Measurements from ENCODE around the gene PCDHGA2.
"Not testable (repeated sequence)": the region's sequence is repeated elsewhere in the genome, so short reads cannot be mapped to it uniquely, and the experiment has no call there.

The PCDHGA2 gene

DNA sequence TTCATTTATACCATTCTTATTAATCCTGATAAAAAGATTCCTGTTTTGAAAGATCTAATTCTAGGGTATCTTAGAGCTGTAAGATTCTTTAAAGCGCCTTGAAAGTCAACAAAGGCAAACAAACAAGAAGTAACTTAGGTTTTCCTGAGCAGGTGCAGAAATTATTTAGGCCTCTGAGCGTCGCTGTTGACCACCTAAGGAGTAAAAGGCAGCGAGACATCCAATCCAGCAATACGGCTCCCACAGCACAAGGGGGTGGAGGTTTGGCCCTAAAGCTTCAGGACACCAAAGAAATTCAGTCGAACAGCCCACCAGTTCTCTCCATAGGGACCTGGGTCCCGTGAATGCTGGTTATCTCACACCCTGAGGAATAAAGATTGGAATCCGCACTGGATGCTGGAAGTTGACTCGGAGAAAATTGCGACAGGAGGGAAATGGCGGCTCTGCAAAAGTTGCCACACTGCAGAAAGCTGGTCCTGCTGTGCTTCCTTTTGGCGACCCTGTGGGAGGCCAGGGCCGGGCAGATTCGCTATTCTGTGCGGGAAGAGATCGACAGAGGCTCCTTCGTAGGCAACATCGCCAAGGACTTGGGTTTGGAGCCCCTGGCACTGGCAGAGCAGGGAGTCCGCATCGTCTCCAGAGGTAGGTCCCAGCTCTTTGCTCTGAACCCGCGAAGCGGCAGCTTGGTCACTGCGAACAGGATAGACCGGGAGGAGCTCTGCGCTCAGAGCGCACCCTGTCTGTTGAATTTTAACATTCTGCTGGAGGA is at the start of gene PCDHGA2:
PCDHGA2 (plus strand) TSS at position 223 of the 769 bp plus-strand sequence.
- peak; percentile 57 for DNase-seq (ENCODE audit: low spot score)

GRCh38 chr5:141298376-141298775 is 40.2 kb upstream of the PCDHGA2 start:
- DNase-seq (ENCODE audit: low spot score): no peak

GRCh38 chr5:141303756-141304155 is 34.8 kb upstream of the PCDHGA2 start, which contains the start of gene SLC25A2:
Gene SLC25A2, minus strand, starts transcription at chr5:141304049. Its CDS starts 184 bp downstream, at chr5:141303865.
- no peak for DNase-seq (ENCODE audit: low spot score)

- DNase-seq (ENCODE audit: low spot score): no peak
These were observed 31.9 kb upstream of the PCDHGA2 start for GRCh38 chr5:141306630-141307029.

DNA sequence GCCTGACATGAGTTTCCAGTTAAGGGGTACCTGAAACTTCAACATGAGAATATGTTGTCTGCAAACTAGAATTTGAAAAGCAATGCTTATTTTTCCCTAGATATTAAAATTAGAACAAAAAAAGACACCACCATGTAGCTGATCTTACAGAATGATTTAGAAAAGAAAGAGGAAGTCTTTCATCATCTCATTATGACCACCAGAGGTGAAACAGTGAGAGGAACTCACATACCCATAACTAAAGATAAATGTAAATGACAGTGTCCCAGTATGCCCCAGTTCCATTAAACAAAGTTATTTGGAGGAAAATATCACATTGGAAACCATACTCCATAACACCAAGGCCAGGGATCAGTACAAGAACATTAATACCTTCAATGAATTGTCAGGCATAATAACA is 24.8 kb upstream of the PCDHGA2 start:
- no peak for DNase-seq (ENCODE audit: low spot score)

DNA sequence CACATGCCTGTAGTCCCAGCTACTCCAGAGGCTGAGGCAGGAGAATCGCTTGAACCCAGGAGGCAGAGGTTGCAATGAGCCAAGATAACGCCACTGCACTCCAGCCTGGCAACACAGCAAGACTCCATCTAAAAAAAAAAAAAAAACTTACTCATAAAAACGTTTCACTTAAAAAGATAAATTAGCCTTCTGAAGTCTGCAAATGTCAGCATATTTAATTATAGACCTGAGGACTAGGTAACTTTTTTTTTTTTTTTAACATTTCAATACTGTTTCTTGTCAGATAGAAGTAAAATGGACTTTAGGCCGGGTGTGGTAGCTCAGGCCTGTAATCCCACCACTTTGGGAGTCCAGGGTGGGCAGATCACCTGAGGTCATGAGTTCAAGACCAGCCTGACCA is 21.6 kb upstream of the PCDHGA2 start:
- DNase-seq (ENCODE audit: low spot score): not testable (repeated sequence)

- DNase-seq (ENCODE audit: low spot score): no peak
These were observed 19.4 kb upstream of the PCDHGA2 start for GRCh38 chr5:141319202-141319601.

DNA sequence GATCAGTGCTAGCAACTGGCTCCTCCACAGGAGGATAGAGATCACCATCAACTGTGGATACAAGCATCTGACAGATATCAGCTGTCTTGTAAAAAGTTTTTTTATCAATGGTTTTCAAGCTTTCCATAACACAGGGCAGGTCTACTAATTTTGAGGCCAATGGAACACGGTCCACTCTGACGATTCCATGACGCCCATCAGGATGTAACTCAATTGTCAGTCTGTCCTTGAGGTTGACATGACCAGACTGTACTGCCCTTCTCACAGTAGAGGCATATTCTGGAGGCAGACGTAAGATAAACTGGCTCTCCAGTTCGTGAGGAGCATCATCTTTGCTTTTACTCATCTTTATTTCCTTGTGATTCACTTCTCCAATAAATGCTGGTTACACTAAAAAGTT is 18.9 kb upstream of the PCDHGA2 start:
- DNase-seq (ENCODE audit: low spot score): no peak

DNA sequence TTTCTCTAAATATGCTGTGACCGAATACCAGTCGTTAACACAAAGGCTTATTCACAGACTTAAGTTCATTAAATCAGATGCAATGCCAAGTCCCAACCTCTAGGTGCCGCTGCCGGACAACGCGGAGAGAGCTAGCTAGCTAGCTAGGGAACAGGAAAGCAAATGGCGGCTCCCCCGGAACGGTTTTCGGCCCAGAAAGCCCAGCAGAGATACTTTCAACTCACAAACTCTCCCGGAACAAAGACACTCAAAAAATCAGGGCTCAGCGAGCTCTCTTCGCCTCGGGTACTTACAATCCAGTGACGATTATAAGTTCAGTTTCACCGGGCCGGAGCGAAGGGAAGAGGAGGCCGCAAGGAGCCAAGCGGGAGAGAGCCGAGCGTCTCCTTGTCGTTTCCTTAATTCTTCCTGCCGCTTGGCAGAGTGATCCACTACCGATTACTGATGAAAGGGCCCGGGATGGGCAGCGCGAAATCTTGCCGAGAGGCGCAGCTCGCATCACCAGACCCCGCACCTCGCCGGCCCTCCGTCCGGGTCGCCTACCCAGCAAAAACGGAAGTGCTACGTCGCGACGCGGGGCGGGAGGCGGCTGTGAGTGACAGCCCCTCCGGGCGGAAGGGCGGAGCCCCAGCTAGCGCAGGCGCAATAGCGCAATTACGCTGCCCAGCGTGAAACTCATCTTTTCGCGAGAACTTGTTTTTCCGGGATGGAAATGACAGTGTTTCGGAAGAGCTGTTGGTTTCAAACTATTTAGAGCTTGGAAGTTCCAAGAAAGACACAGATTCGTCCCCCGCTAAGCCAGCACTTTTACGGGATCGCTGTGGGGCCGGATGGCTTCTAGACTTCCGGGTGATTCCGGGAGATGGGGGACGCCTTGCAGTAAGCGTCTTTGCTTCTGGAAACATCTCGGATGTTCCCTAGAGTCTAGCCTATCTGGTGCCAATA is 18.1 kb upstream of the PCDHGA2 start, which contains the start of gene TAF7:
TAF7 (minus strand) TSS at position 560 of the 945 bp plus-strand sequence. CDS start 740 bp downstream, outside the sequence.
- DNase-seq (ENCODE audit: low spot score): peak; percentile 64

DNA sequence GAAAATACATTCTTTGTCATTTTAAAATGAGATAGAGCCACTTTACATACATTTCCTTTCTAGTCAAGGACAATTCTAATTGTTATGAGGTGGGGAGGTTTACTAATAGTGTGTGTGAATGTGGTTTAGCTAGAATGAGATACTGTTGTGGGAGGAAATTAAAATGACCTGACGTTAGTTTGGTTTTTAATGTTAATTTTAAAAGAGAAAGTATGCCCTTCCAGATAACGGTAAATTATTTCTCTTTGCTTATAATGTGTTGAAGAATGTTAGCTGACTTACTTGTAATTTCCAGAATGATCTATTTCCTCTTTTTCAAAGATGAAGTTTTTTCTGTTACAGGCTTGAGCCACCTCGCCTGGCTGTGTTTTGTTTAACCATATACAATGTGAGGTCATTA is 16.3 kb upstream of the PCDHGA2 start:
- no peak for DNase-seq (ENCODE audit: low spot score)

GRCh38 chr5:141326088-141326854 is 12.3 kb upstream of the PCDHGA2 start:
- DNase-seq (ENCODE audit: low spot score): peak; percentile 64

DNA sequence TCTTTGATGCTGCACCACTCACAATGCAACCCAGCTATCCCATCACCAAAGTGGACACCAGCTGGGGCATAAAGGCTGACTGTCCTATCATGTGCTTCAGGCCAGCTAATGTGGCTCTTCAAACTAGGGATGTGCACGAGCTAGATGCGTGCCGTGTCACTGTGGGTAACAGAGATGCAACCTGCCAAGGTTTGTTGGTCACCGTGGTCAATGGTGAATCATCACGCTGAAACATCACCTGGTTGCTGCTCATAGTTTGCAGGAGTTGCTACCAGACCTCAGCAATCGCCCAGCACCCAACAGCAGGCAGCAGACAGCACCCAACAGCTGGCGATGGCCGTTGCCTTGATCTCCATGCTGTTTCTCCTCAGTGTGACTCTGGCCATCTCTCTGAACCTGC is 10.3 kb upstream of the PCDHGA2 start:
- DNase-seq (ENCODE audit: low spot score): no peak

DNA sequence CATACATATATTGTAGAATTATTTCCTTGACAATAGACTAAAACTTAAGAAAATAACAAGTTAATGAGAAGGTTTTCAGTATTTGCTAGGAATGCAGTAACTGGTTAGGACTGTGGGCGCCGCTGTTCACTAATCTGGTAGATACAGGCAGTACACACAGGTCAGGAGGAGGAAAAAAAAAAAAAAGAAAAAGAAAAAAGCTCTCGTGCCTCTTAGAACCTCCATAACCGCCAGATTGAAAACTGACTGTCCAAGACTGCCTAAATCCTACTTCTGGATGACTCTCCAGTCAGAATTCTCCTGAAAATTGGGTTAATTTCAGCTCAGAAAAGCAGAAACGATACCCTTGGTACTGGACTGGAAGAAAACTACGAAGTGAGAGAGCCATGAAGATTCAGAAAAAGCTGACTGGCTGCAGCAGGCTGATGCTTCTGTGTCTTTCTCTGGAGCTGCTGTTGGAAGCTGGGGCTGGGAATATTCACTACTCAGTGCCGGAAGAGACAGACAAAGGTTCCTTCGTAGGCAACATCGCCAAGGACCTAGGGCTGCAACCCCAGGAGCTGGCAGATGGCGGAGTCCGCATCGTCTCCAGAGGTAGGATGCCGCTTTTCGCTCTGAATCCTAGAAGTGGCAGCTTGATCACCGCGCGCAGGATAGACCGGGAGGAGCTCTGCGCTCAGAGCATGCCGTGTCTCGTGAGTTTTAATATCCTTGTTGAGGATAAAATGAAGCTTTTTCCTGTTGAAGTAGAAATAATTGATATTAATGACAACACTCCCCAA is 8.1 kb upstream of the PCDHGA2 start, which contains the start of gene PCDHGA1:
PCDHGA1 (plus strand) TSS at position 216 of the 782 bp plus-strand sequence.
- peak; percentile 55 for DNase-seq (ENCODE audit: low spot score)

DNA sequence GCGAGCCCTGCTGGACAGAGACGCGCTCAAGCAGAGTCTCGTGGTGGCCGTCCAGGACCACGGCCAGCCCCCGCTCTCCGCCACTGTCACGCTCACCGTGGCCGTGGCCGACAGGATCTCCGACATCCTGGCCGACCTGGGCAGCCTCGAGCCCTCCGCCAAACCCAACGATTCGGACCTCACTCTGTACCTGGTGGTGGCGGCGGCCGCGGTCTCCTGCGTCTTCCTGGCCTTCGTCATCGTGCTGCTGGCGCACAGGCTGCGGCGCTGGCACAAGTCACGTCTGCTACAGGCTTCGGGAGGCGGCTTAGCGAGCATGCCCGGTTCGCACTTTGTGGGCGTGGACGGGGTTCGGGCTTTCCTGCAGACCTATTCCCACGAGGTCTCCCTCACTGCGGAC is 6.0 kb upstream of the PCDHGA2 start:
- not testable (repeated sequence) for DNase-seq (ENCODE audit: low spot score)

GRCh38 chr5:141340781-141341354 is 2.3 kb downstream of the PCDHGA2 start:
- DNase-seq (ENCODE audit: low spot score): not testable (repeated sequence)

- DNase-seq (ENCODE audit: low spot score): no peak
These were observed 4.2 kb downstream of the PCDHGA2 start for GRCh38 chr5:141342773-141343172.

- DNase-seq (ENCODE audit: low spot score): no peak
These were observed 4.8 kb downstream of the PCDHGA2 start, which contains the start of gene PCDHGA3 for GRCh38 chr5:141343242-141343952. Gene PCDHGA3, plus strand, starts transcription at chr5:141343829. Its CDS starts 205 bp downstream, at chr5:141344034.

GRCh38 chr5:141343953-141344463 is 5.4 kb downstream of the PCDHGA2 start:
- DNase-seq (ENCODE audit: low spot score): no peak

- no peak for DNase-seq (ENCODE audit: low spot score)
These were observed 6.8 kb downstream of the PCDHGA2 start for GRCh38 chr5:141345327-141345726.

GRCh38 chr5:141346017-141346416 is 7.5 kb downstream of the PCDHGA2 start:
- not testable (repeated sequence) for DNase-seq (ENCODE audit: low spot score)

All from HuH-7.5 (cell line).